NCI-H2029 treated with DMSO at 0.1 percent for 48 hours (cell line): Measurements from ENCODE around the gene KSR2.
"Not testable (repeated sequence)": the region's sequence is repeated elsewhere in the genome, so short reads cannot be mapped to it uniquely, and the experiment has no call there.

Source experiments
- DNase-seq: peaks from one replicate; lab custom pipeline; 2025; lab: John Stamatoyannopoulos, UW

The KSR2 gene

DNA sequence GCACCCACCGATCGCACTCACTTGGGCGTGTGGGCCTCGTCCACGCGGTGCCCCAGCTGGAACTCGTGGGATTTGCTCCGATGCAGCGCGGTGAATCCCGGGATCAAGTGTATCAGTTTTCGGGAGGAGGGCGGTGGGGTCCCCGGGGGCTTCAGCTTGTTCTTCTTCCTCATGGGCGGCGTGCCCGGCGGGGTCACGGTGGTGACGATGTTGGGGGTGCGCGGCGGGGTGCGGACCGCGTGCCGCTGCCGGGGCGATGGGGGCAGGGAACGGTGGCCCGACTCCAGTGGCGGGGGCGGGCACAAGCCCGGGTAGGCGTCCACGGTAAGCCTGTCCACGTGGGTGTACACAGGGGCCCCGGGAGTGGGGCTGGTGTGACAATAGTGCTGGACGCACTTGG, 207.8 kb downstream of the KSR2 start:
- no peak for DNase-seq

DNA sequence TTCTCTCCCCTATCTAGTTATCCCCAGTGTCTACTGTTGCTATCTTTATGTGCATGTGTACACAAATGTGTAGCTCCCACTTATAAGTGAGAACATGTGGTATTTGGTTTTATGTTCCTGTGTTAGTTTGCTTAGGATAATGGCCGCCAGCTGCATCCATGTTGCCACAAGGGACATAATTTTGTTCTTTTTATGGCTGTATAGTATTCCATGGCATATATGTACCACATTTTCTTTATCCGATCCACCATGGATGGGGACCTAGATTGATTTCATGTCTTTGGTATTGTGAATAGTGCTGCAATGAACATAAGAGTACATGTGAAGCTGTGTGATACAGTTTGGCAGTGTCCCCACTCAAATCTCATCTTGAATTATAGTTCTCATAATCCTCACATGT, 218.1 kb downstream of the KSR2 start:
- DNase-seq: no peak

- DNase-seq: no peak
Measured at GRCh38 chr12:117749431-117749830, 219.4 kb downstream of the KSR2 start.

DNA sequence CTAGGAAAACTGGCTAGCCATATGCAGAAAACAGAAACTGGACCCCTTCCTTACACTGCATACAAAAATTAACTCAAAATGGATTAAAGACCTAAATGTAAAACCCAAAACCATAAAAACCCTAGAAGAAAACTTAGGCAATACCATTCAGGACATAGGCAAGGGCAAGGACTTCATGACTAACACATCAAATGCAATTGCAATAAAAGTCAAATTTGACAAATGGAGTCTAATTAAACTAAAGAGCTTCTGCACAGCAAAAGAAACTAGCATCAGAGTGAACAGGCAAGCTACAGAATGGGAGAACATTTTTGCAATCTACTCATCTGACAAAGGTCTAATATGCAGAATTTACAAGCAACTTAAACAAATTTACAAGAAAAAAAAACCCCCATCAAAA, 222.4 kb downstream of the KSR2 start:
- not testable (repeated sequence) for DNase-seq

- no peak for DNase-seq
Measured at GRCh38 chr12:117744418-117744817, 224.4 kb downstream of the KSR2 start.

GRCh38 chr12:117743761-117744160, 225.0 kb downstream of the KSR2 start:
- DNase-seq: no peak

- no peak for DNase-seq
Measured at GRCh38 chr12:117742721-117743120, 226.1 kb downstream of the KSR2 start.

- DNase-seq: no peak
Measured at GRCh38 chr12:117738233-117738632, 230.6 kb downstream of the KSR2 start.

DNA sequence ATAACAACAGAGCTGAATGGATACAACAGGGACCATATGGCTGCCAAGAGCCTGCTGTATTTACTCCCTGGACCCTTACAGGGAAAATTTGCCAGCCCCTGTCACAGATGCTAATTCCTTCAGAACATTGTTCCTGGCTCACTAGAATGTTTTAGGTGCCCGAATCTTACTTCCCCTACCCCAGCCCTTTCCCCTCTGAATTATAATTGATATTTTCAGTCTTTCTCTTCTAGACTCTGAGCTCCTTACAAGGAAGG, 235.3 kb downstream of the KSR2 start:
- DNase-seq: no peak

- no peak for DNase-seq
Measured at GRCh38 chr12:117732761-117733548, 235.8 kb downstream of the KSR2 start.

DNA sequence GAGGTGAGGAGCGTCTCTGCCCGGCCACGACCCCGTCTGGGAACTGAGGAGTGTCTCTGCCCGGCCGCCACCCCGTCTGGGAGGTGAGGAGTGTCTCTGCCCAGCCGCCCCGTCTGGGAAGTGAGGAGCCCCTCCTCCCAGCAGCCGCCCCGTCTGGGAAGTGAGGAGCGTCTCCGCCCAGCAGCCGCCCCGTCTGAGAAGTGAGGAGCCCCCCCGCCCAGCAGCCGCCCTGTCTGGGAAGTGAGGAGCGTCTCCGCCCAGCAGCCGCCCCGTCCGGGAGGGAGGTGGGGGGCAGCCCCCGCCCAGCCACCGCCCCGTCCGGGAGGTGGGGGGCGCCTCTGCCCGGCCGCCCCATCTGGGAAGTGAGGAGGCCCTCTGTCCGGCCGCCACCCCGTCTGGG, 237.7 kb downstream of the KSR2 start:
- not testable (repeated sequence) for DNase-seq

GRCh38 chr12:117727301-117727700, 241.5 kb downstream of the KSR2 start:
- no peak for DNase-seq

GRCh38 chr12:117724543-117724942, 244.2 kb downstream of the KSR2 start:
- DNase-seq: no peak

GRCh38 chr12:117718559-117718958, 250.2 kb downstream of the KSR2 start:
- no peak for DNase-seq

- no peak for DNase-seq
Measured at GRCh38 chr12:117718141-117718540, 250.6 kb downstream of the KSR2 start.

- no peak for DNase-seq
Measured at GRCh38 chr12:117714203-117714602, 254.6 kb downstream of the KSR2 start.

DNA sequence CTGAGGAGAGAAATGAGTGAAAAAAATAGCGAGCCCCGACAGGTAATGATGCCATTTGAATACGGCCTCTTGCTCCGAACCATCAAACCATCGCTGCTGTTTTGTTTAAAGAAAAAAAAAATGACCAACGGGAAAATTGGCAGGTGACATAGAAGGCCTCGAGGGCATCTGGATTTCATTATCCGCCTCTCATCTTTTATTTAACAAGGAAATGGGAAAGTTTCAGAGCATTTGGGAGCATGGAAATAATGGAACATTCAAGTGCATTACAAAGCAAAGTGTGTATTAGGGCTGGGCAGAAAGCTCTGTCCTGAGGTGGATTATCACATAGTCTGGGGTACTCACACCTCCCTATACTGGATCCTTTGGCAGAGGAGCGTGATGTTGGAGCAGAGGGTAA, 258.7 kb downstream of the KSR2 start:
- DNase-seq: no peak

- DNase-seq: no peak
Measured at GRCh38 chr12:117707861-117708260, 260.9 kb downstream of the KSR2 start.

GRCh38 chr12:117703584-117703983, 265.2 kb downstream of the KSR2 start:
- no peak for DNase-seq

DNA sequence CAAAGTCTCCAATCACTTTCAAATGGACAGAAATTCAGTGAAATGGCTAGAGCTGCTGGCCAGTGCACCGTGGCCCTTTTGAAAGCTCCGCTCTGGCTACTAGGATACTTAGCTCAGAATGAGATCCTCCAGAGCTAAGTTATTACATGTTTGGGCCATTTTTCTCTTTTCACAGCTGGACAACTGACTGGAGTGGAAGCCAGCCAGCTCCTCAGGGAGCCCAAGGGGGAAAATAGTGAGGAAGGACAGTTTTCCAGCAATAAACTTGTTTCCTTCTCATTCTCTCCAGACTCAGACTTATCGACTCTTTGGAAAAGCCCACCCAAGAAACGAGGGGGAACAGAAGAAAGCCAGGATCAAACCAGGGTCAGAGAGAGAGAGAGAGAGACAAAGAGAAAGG, 266.0 kb downstream of the KSR2 start:
- no peak for DNase-seq

DNA sequence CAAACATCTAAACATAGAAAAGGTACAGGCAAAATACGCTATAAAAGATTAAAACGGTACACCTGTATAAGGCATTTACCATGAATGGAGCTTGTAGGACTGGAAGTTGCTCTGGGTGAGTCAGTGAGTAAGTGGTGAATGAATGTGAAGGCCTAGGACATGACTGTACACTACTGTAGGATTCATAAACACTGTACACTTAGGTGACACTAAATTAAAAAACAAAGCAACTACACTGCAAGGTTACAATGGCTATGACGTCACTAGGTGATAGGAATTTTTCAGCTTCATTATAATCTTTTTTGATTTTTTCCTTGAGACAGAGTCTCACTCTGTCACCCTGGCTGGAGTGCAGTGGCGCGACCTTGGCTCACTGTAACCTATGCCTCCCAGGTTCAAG, 269.2 kb downstream of the KSR2 start:
- DNase-seq: no peak

DNA sequence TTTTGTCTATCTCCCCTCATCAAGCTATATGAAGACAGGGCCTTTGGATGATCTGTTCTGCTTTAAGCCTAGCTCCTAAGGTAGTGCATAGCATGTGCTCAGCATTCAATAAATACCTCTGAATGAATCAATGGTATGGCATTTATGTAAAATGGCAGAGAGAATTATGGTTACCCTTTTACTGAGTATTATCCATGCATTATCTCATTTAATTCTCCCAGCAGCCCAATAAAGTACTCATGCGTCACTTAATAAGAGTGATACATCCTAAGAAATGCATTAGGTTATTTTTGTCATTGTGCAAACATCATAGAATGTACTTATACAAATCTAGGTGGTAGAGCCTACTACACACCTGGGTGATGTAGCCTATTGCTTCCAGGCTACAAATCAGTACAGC, 269.7 kb downstream of the KSR2 start:
- DNase-seq: no peak

DNA sequence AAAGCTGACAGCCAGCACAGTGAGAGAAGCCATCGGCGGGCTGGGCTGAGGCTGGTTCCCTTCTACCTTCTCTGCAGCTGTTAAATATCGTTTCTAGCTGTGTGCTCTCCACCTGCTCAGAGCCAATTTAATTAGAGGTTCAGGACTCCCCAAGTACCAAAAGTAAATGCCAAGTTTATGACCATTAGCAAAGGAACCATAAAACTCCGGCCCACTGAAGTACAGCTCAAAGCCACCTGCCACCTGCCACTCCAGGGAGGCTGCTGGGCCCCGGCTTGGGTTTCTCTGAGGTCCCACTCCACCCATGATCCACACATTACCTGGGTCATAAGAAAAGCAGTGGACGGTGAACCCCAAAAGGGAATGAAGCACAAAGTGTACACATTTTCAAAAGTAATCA, 272.8 kb downstream of the KSR2 start:
- DNase-seq: no peak

- DNase-seq: no peak
Measured at GRCh38 chr12:117692512-117692911, 276.3 kb downstream of the KSR2 start.

GRCh38 chr12:117689857-117690256, 278.9 kb downstream of the KSR2 start:
- no peak for DNase-seq
